Vagina (tissue), 2 donors: ENCODE measurements around the gene LRP2. TPM values are rescaled to one million over a fixed set of nuclear protein-coding genes. Genes with fewer than 3 reads are reported as not detected.

Experiments
- DNase-seq, 2 donors: peaks; one replicate each; pipeline ENCODE4 v3.0.0-alpha.2; 2017; ENCODE audit errors: extremely low spot score in 2 of 2
- H3K27ac ChIP-seq: fragments of 200-600 bp; sonication (generic); one replicate; pipeline ENCODE4 v1.5.1; 2019
- H3K27me3 ChIP-seq: fragments of 200-600 bp; sonication (generic); one replicate; pipeline ENCODE4 v1.5.1; 2019
- H3K36me3 ChIP-seq, 2 donors: fragments of 200-600 bp; sonication (generic); one replicate each; pipeline ENCODE4 v1.5.1; 2017 to 2019
- H3K4me1 ChIP-seq: fragments of 200-600 bp; sonication (generic); one replicate; pipeline ENCODE4 v1.5.1; 2019
- H3K4me3 ChIP-seq, 2 donors: fragments of 200-600 bp; sonication (generic); 1 replicate in 1 of 2; 2 replicates in 1 of 2; pipeline ENCODE4 v1.5.1; 2016 to 2019
- H3K9me3 ChIP-seq: fragments of 200-600 bp; sonication (generic); one replicate; pipeline ENCODE4 v1.5.1; 2019
- POLR2A ChIP-seq, 2 donors: fragments of 450-650 bp; IDR thresholded peaks; one replicate each; pipeline ENCODE4 v1.6.1; 2017; ENCODE audit warnings: antibody characterized with exemption in 2 of 2, mild to moderate bottlenecking in 2 of 2, moderate library complexity in 2 of 2
- POLR2AphosphoS5 ChIP-seq, 2 donors: sonication (generic); formaldehyde crosslinking; IDR thresholded peaks; one replicate each; pipeline ENCODE4 v1.9.0; 2017; ENCODE audit warnings: antibody characterized with exemption in 2 of 2, mild to moderate bottlenecking in 2 of 2, low read depth in 1 of 2; ENCODE audit not compliant: insufficient read depth in 1 of 2
- intact Hi-C: fragments of 100-400 bp; cut with DNase I; formaldehyde crosslinking; loops from one replicate; pipeline ENCODE4 v1.15.1; 2023
- total RNA-seq: library from RNA; depleted of rRNA; stranded (reverse); fragments of >200 nt; gene quantifications from one replicate; pipeline ENCODE4 v1.2.3, GENCODE V29; 2016
- TF ChIP-seq, protein P1 (sequence below), 3 experiments: fragments of 450-650 bp in 2 of 3; fragments of 200-600 bp in 1 of 3; sonication (generic) in 1 of 3; IDR thresholded peaks; one replicate each; pipeline ENCODE4 v1.5.1; 2017 to 2019; ENCODE audit warnings: antibody characterized with exemption in 3 of 3, mild to moderate bottlenecking in 2 of 3, moderate library complexity in 2 of 3

Gene LRP2
- total RNA-seq, 1 donor from 2014 or later, result not detected

GRCh38 chr2:169225906-169226305, 136.4 kb downstream of the LRP2 start:
- Histone ChIP-seq H3K9me3 (no peaks in the 10 kb centered on the region), H3K27ac (no peak overlapping the region), H3K27me3 (no peaks in the 10 kb centered on the region), H3K36me3 (no peaks in the 10 kb centered on the region), H3K4me3 (no peak overlapping the region), H3K4me1 (no peaks in the 10 kb centered on the region)
- DNase-seq, result no peak
- intact Hi-C loops, result no loop called here
- TF ChIP-seq POLR2A (IDR thresholded peaks at IDR 0.05), result no peak
- TF ChIP-seq, protein P1, sequence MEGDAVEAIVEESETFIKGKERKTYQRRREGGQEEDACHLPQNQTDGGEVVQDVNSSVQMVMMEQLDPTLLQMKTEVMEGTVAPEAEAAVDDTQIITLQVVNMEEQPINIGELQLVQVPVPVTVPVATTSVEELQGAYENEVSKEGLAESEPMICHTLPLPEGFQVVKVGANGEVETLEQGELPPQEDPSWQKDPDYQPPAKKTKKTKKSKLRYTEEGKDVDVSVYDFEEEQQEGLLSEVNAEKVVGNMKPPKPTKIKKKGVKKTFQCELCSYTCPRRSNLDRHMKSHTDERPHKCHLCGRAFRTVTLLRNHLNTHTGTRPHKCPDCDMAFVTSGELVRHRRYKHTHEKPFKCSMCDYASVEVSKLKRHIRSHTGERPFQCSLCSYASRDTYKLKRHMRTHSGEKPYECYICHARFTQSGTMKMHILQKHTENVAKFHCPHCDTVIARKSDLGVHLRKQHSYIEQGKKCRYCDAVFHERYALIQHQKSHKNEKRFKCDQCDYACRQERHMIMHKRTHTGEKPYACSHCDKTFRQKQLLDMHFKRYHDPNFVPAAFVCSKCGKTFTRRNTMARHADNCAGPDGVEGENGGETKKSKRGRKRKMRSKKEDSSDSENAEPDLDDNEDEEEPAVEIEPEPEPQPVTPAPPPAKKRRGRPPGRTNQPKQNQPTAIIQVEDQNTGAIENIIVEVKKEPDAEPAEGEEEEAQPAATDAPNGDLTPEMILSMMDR (IDR thresholded peaks at IDR 0.05), result no peak
- no peak for TF ChIP-seq POLR2AphosphoS5 (IDR thresholded peaks at IDR 0.05; ENCODE audit: insufficient read depth in 1 of 2, low read depth in 1 of 2)

- no peaks in the 10 kb centered on the region for H3K36me3 ChIP-seq
- DNase-seq, result no peak
Observed at GRCh38 chr2:169225233-169225750, 137.0 kb downstream of the LRP2 start.

GRCh38 chr2:169222665-169223064, 139.7 kb downstream of the LRP2 start:
- DNase-seq, result no peak
- Histone ChIP-seq H3K4me1 (no peaks in the 10 kb centered on the region), H3K9me3 (no peaks in the 10 kb centered on the region), H3K27ac (no peak overlapping the region), H3K36me3 (no peaks in the 10 kb centered on the region), H3K4me3 (no peak overlapping the region), H3K27me3 (no peaks in the 10 kb centered on the region)
- intact Hi-C loops, result no loop called here
- TF ChIP-seq, protein P1 (IDR thresholded peaks at IDR 0.05), result no peak
- TF ChIP-seq POLR2A (IDR thresholded peaks at IDR 0.05) (no peak), POLR2AphosphoS5 (IDR thresholded peaks at IDR 0.05; ENCODE audit: insufficient read depth in 1 of 2, low read depth in 1 of 2) (no peak)

More at GRCh38 chr2:169225233-169225750, 137.0 kb downstream of the LRP2 start:
- no peak overlapping the region for H3K27ac ChIP-seq
- TF ChIP-seq, protein P1 (IDR thresholded peaks at IDR 0.05), result no peak
- TF ChIP-seq POLR2A (IDR thresholded peaks at IDR 0.05), result no peak
- no peak for TF ChIP-seq POLR2AphosphoS5 (IDR thresholded peaks at IDR 0.05; ENCODE audit: insufficient read depth in 1 of 2, low read depth in 1 of 2)
- H3K4me1 ChIP-seq, result no peaks in the 10 kb centered on the region
- no peak overlapping the region for H3K4me3 ChIP-seq
- intact Hi-C loops, result no loop called here
- no peaks in the 10 kb centered on the region for H3K27me3 ChIP-seq
- no peaks in the 10 kb centered on the region for H3K9me3 ChIP-seq

- Histone ChIP-seq H3K27ac (no peak overlapping the region), H3K4me3 (no peak overlapping the region), H3K36me3 (no peaks in the 10 kb centered on the region), H3K9me3 (no peaks in the 10 kb centered on the region), H3K4me1 (no peaks in the 10 kb centered on the region), H3K27me3 (no peaks in the 10 kb centered on the region)
- TF ChIP-seq, protein P1 (IDR thresholded peaks at IDR 0.05), result no peak
- no peak for TF ChIP-seq POLR2AphosphoS5 (IDR thresholded peaks at IDR 0.05; ENCODE audit: insufficient read depth in 1 of 2, low read depth in 1 of 2)
- TF ChIP-seq POLR2A (IDR thresholded peaks at IDR 0.05), result no peak
- intact Hi-C loops, result no loop called here
- no peak for DNase-seq
Observed at GRCh38 chr2:169221745-169222369, 140.5 kb downstream of the LRP2 start.

- Histone ChIP-seq H3K4me1 (no peaks in the 10 kb centered on the region), H3K27me3 (no peaks in the 10 kb centered on the region), H3K36me3 (no peaks in the 10 kb centered on the region), H3K4me3 (no peak overlapping the region), H3K27ac (no peak overlapping the region), H3K9me3 (no peaks in the 10 kb centered on the region)
- intact Hi-C loops, result no loop called here
- no peak for DNase-seq
- TF ChIP-seq POLR2AphosphoS5 (IDR thresholded peaks at IDR 0.05; ENCODE audit: insufficient read depth in 1 of 2, low read depth in 1 of 2) (no peak), POLR2A (IDR thresholded peaks at IDR 0.05) (no peak)
- TF ChIP-seq, protein P1 (IDR thresholded peaks at IDR 0.05), result no peak
Observed at GRCh38 chr2:169210917-169211316, 151.4 kb downstream of the LRP2 start.
